ENCODE results near the gene SNTG2. TPM values are rescaled to one million over a fixed set of nuclear protein-coding genes. Genes with fewer than 3 reads are reported as not detected.

SNTG2 gene
- total RNA-seq, 4 donors from 2014 or later, result 0.99 to 3.9 (median 2.3) TPM

GRCh38 chr2:1156059-1156458 is 205.4 kb downstream of the SNTG2 start:
- Histone ChIP-seq H3K4me1 (peaks cover 8% of the 10 kb centered on the region), H3K27ac (no peak overlapping the region), H3K36me3 (no peaks in the 10 kb centered on the region), H3K9me3 (no peaks in the 10 kb centered on the region), H3K27me3 (no peaks in the 10 kb centered on the region), H3K4me3 (no peak overlapping the region)
- TF ChIP-seq CTCF (IDR thresholded peaks at IDR 0.05) (no peak), POLR2AphosphoS5 (IDR thresholded peaks at IDR 0.05) (no peak), EP300 (IDR thresholded peaks at IDR 0.05) (no peak)
- 61% methylated on average over 7 of the region's 7 CpGs for WGBS
- no peak for DNase-seq (ENCODE audit: low spot score in 2 of 2)

GRCh38 chr2:1156531-1156930 is 205.9 kb downstream of the SNTG2 start:
- WGBS, result 65% methylated on average over 14 of the region's 14 CpGs
- Histone ChIP-seq H3K4me3 (no peak overlapping the region), H3K9me3 (no peaks in the 10 kb centered on the region), H3K36me3 (no peaks in the 10 kb centered on the region), H3K4me1 (peaks cover 8% of the 10 kb centered on the region), H3K27me3 (no peaks in the 10 kb centered on the region), H3K27ac (no peak overlapping the region)
- TF ChIP-seq POLR2AphosphoS5 (IDR thresholded peaks at IDR 0.05), result no peak
- no peak for TF ChIP-seq POLR2A (IDR thresholded peaks at IDR 0.05)
- TF ChIP-seq CTCF (IDR thresholded peaks at IDR 0.05), result no peak
- no peak for TF ChIP-seq EP300 (IDR thresholded peaks at IDR 0.05)
- no peak for DNase-seq (ENCODE audit: low spot score in 2 of 2)

GRCh38 chr2:1157107-1157506 is 206.5 kb downstream of the SNTG2 start:
- DNase-seq (ENCODE audit: low spot score in 2 of 2), result no peak
- Histone ChIP-seq H3K27ac (no peak overlapping the region), H3K27me3 (no peaks in the 10 kb centered on the region), H3K4me3 (no peak overlapping the region), H3K36me3 (no peaks in the 10 kb centered on the region), H3K9me3 (no peaks in the 10 kb centered on the region), H3K4me1 (peaks cover 8% of the 10 kb centered on the region)
- WGBS, result 75% methylated on average over 6 of the region's 15 CpGs
- TF ChIP-seq POLR2AphosphoS5 (IDR thresholded peaks at IDR 0.05), result no peak
- no peak for TF ChIP-seq POLR2A (IDR thresholded peaks at IDR 0.05)
- TF ChIP-seq CTCF (IDR thresholded peaks at IDR 0.05), result no peak
- no peak for TF ChIP-seq EP300 (IDR thresholded peaks at IDR 0.05)

DNA sequence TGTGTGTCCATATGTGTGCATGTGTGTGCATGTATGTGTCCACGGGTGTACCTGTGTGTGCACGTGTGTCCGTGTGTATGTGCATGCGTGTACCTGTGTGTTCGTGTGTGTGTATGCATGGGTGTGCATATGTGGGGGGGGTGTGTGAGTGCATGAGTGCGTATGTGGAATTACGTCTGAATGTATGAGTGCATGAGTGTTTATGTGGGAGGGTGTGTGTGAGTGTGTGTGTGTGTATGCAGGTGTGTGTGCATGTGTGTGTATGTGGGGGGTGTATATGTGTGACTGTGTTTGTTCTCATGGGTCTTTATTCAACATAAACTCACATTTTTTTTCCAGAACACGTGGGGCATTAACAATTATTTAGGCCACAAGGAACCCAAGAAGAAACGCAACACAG is 208.4 kb downstream of the SNTG2 start:
- no peak overlapping the region for H3K4me3 ChIP-seq
- H3K27me3 ChIP-seq, result no peaks in the 10 kb centered on the region
- no peak for TF ChIP-seq CTCF (IDR thresholded peaks at IDR 0.05)
- TF ChIP-seq POLR2AphosphoS5 (IDR thresholded peaks at IDR 0.05), result no peak
- TF ChIP-seq POLR2A (IDR thresholded peaks at IDR 0.05), result no peak
- TF ChIP-seq EP300 (IDR thresholded peaks at IDR 0.05), result no peak
- WGBS, result 83% methylated on average over 9 of the region's 9 CpGs
- H3K27ac ChIP-seq, result no peak overlapping the region
- no peaks in the 10 kb centered on the region for H3K9me3 ChIP-seq
- no peaks in the 10 kb centered on the region for H3K4me1 ChIP-seq
- no peaks in the 10 kb centered on the region for H3K36me3 ChIP-seq
- no peak for DNase-seq (ENCODE audit: low spot score in 2 of 2)

DNA sequence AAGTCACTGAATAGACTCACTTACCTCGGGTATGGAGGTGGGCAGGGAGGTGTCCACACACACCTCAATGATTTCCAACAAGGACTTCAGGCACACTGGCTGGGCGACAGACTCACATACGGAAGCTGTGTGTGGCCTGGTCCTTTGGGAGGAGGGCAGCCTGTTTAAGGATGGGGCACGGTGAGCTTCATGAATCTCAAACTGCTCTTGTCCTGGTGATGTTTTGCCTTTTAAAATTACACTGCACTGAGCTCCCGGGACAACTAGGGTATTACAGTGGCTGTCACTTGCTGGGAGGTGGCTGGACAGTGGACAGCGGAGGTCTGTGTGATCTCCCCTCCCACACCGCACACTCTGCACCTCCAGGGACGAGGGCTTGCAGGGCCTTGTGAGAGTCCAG is 211.6 kb downstream of the SNTG2 start:
- H3K27me3 ChIP-seq, result no peaks in the 10 kb centered on the region
- WGBS, result 82% methylated on average over 7 of the region's 8 CpGs
- no peaks in the 10 kb centered on the region for H3K4me1 ChIP-seq
- H3K4me3 ChIP-seq, result no peak overlapping the region
- no peaks in the 10 kb centered on the region for H3K36me3 ChIP-seq
- peak overlapping the region; percentile 41 for H3K27ac ChIP-seq
- DNase-seq (ENCODE audit: low spot score in 2 of 2), result no peak
- TF ChIP-seq POLR2AphosphoS5 (IDR thresholded peaks at IDR 0.05), result no peak
- no peak for TF ChIP-seq CTCF (IDR thresholded peaks at IDR 0.05)
- no peak for TF ChIP-seq EP300 (IDR thresholded peaks at IDR 0.05)
- no peak for TF ChIP-seq POLR2A (IDR thresholded peaks at IDR 0.05)
- H3K9me3 ChIP-seq, result no peaks in the 10 kb centered on the region
